Stimulated activated CD4-positive, alpha-beta T cell treated with anti-CD3 and anti-CD28 coated beads, Interleukin-12 subunit alpha, Interleukin-12 subunit beta, amount 100 ng/mL, for 24 hours (primary cell): ENCODE data around the gene IDH3G.
"Not testable (repeated sequence)": the region's sequence is repeated elsewhere in the genome, so short reads cannot be mapped to it uniquely, and the experiment has no call there.

Experiments used
- DNase-seq, 2 experiments: peaks; one replicate each; pipeline ENCODE4 v3.0.0-alpha.2; 2020; ENCODE audit warnings: low read depth in 2 of 2

Gene IDH3G

DNA sequence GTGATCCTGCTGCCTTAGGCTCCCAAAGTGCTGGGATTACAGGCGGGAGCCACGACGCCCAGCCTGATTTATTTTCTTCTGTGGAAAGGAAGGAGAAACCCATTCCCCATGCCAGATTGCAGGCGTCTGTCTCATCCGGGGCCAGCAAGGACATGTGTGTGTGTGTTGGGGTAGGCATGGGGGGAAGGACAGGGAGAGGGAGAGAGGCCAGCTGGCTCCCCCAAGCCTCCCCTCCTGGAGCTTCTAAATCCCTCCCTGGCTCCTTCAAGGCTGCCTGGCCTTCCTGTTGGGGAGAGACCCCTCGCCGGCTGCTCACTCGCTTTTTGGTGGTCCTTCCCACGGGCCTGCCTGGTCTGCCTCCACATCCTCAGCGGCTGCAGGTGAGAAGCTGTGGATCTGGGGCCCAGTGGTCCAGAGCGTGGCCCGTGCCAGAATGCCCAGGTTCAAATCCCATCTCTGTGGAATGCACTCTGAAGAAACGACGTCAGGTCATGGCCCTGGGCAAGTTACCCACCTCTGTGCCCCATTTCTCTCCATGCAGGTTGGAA is 31.5 kb downstream of the IDH3G start:
- DNase-seq = no peak

DNA sequence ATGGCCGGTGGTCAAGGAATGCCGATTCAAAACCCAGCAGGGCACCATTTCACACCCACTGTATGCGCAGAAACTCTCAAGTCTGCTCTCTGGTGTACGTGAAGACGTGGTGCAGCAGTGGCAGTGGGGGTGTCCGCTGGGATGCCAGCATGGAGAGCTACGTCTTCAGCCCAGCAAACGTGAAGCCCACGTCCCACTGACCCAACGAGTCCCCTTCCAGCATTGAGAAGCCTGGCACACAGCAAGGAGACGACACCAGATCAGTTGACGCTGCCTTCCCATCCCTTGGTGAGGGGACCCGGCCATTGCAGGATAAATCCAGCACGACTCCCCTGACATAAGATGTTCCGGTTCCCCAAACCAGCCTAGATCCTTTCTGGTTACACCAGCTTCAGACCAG is 32.3 kb downstream of the IDH3G start:
- DNase-seq = no peak

DNA sequence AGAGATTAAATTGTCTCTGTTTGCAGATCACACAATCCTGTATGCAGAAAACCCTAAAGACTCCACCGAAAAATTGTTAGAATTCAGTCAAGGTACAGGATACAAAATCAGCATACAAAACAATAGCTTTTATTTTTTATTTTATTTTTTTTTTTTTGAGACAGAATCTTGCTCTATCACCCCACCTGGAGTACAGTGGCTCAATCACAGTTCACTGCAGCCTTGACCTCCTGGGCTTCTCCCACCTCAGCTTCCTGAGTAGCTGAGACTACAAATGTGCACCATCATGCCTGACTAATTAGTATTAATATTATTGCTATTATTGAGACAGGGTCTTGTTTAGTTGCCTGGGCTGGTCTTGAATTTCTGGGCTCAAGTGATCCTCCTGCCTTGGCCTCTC is 39.0 kb downstream of the IDH3G start:
- no peak for DNase-seq

DNA sequence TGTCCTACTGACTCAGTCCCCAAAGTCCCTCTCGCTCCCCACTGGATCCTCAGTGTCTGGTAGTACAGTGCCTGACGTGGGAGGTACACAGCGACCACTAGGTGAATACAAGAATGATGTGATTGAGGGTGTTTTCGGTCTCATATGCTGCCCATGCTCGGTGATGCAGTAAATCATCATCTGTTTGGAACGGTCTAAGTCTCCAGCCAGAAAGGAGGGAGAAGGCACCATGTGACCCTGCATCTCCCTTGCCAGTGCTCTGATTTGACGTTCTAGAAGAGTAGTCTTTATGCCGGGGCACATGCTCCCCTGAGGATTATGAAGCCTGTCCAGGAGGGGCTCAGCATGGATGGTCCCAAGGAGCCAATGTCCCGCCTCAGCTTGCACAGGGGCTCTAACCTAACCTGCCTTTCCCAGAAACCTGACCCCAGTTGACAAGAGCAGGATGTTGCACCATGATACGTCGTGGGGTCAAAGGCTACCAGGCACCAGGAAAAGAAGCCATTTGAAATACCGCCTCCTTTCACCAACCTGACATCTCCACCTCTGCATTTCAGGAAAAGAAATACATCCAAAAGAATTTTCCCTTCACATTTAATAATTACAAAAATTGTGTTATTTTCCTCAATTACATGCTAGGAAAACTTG is 43.9 kb downstream of the IDH3G start:
- no peak for DNase-seq

DNA sequence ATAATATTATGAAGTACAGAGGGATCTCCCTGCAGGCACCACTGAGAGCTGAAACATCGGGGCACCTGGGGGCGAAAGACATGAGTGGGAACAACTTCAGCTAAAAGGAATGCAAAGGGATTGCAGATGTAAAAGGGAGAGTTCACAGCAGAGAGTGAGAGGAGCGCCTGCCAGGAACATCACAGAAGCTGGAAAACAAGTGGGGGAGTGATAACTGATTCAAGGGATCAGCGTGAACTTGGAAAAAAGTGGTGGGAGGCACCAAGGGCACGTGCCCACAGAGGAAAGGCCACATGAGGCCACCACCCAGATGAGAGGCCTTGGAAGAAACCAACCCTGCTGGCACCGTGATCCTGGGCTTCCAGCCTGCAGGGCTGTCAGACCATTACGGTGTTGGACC is 45.2 kb downstream of the IDH3G start:
- DNase-seq = not testable (repeated sequence)

DNA sequence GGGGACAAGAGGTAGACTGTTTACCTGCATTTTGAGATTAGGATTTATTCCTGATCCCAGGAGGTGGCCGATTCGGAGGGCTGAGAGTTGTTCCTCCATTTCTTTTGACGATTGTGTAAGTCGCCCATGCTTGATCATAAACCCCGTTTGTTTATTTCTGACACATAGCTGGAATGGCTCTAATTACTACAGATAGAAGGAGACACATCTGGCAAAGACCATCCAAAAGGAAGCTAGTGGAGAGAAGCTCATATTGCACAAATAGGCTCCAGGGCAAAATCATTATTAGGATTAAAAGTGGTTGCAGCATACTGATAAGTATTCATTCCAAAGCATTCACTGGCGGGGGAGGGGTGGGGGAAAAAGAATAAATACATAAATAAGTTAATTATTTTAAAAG is 47.2 kb downstream of the IDH3G start:
- not testable (repeated sequence) for DNase-seq

DNA sequence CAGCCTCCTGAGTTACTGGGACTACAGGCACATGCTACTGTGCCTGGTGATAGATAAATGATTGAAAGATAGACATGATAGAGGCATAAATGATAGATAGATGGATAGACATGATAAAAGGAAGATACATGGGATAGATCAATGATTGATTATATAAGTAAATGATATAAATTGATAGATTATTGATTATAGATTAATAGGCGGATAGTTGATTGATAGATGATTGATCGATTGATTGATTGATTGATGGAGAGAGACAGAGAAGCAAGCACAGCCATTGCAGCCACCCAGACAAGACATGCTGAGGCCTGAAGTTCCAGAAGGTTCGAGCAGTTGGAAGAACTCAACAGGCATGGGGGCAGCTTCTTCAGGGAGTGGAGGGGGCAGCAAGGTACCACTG is 47.8 kb downstream of the IDH3G start:
- DNase-seq = no peak

DNA sequence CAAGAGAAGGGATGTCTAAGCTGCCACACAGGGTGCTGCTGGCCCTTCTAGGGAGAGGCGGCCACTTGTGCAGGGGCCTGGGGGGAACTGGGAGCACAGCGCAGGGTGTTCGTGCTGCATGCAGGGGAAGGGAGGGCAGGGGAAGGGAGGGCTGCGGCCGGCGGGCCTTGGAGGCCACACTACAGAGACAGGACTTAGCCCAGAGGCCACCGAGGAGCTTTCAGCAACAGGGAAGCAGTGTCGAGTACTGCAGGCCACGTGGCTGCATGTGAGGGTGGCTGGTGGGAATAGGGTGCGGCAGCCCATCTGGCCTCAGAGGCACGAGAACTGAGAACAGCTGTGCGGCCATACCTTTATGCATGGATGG is 49.1 kb downstream of the IDH3G start:
- DNase-seq = not testable (repeated sequence)

DNA sequence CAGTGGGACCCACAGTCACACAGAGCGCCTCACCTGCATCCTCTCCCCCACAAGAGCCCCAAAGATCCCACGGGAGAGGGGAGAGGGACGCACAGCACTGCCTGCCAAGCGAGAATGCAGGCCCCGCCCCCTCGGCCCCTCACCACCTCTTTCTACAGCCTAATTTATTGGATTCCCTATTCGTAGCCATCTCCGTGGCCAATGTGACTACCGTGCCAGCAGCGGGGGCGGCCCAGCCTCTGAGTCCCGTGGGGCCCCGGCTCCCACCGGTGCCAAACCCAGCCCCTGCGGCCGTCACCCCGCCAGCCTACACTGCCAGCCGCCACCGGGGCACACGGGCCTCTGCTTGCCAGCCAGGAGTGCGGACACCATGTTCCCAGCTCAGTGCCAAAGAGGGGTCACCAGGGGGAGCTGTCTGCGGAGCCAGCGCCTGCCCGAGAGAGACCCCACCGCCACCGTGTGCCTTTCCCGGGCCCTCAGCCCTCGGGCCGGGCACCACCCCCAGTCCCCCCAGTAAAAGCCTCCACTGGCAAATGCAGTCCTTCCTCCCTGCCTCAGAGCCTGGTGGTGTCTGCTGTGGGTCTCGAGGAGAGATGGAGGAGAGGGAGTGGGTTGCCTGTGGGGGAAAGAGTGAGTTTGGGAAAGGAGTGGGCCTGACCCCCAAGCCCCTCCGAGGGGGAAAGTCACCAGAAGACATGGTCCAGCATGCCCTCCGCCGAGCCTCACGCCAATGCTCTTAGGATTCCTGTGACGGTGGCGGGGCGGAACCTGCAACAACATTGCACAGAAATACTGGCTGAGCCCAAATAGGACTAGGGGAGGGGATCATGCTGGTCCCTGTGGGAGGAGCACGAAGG is 49.7 kb downstream of the IDH3G start:
- no peak for DNase-seq

DNA sequence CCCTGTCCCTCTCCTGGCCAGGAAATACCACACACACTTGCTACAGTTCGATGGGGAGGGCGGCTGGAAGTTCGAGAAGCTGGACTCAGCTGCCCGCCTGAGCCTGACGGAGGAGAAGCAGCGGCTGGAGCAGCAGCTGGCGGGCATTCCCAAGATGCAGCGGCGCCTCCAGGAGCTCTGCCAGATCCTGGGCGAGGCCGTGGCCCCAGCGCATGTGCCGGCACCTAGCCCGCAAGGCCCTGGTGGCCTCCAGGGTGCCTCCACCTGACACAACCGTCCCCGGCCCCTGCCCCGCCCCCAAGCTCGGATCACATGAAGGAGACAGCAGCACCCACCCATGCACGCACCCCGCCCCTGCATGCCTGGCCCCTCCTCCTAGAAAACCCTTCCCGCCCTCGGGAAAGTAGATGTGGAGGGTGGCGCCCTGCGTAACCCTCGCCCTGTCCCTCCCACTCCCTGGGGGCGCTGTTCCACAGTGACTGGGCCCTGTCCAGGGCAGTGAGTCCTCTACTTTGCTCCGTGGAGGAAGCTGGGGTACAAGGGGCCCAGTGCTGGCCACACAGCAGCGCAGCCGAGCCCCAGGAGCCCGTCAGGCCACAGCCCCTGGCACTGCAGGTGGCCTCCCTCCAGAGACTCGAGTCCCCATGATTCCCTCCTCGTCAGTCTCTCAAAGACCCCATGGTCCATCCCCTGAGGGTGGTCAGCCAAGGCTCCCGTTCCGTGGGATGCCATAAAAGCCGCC is 50.5 kb downstream of the IDH3G start:
- not testable (repeated sequence) for DNase-seq

DNA sequence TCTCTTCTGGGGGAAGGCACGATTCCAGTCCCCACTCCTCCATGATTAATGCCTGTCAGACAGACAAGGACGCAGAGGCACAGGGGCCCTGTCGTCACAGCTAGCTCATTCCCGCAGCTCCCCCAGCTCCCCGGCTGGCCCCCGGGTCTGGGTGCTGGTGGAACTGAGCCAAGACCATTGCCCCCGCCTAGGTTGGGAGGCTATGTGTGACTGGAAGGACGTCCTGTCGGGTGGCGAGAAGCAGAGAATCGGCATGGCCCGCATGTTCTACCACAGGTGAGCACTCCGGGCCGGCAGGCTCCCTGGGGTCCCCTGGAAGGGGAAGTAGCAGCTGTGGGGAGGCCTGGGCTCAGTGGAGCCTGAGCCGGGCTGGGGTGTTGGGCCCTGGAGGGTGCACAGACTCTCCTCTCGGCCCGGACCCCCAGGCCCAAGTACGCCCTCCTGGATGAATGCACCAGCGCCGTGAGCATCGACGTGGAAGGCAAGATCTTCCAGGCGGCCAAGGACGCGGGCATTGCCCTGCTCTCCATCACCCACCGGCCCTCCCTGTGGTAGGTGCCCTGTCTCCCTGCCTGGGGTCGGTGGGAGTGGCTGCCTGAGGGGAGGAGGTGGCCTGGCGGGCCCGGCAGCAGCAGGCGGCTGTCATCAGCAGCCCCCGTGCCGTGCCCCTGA is 51.2 kb downstream of the IDH3G start:
- DNase-seq = not testable (repeated sequence)

DNA sequence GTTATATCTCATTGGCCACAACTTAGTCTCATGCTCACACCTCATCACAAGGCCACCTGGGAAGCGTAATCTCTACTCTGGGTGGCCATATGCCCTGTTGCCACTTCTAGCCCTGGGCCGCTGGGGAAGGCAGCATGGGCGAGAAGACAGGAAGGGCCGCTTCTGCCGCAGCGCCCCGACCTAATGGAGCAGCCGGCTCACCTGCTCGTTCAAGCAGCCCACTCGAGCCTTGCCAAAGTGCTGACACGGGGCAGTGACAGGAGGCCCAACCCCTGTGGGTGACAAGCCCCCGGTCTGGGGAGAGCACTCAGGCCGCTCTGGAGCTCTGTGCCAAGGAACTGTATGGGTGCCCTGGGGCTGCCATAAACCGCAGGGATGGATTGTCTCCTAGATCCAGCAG is 52.1 kb downstream of the IDH3G start:
- not testable (repeated sequence) for DNase-seq

DNA sequence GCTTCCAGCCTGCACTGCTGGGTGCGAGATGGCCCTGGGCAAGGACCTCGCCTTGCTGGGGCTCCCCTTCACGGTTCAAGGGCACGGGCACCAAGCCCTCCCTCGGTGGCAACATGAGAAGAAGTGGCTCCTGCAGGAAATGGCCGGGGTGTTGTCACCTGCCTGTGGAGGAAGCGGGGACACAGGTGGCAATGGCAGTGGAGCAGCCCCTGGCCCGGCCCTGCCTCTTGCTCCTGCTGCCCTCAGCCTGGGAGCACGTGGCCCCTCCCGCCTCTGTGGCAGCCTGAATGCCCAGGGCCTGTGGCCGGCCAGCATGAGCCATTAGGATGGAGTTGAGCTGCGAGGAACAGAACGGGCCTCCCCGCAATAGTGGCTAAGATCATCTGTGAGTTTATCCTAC is 52.7 kb downstream of the IDH3G start:
- no peak for DNase-seq

DNA sequence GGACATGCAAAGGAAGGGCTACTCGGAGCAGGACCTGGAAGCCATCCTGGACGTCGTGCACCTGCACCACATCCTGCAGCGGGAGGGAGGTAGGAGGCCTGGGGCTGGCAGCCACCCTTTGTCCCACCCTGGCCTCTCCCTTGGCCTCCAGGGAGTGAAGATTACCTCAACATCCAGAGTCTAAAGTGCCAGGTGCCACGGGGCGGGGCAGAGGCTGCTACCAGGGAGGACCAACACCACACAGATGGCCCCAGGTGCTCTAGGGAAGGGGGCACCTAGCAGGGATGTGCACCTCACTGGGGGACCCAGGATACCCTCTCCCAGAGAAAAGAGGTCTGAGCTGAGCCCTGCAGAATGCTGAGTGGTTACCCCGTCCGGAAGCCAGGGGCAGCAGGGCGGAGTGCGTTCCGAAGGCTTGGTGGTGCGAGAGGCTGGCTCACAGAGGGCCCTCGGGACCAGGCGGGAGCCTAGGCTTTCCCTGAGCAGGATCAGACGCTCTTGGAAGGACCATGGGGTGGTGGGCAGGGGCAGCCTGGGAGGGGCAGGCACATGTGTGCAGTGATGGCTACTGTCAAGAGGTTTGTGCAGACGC is 53.4 kb downstream of the IDH3G start:
- no peak for DNase-seq

DNA sequence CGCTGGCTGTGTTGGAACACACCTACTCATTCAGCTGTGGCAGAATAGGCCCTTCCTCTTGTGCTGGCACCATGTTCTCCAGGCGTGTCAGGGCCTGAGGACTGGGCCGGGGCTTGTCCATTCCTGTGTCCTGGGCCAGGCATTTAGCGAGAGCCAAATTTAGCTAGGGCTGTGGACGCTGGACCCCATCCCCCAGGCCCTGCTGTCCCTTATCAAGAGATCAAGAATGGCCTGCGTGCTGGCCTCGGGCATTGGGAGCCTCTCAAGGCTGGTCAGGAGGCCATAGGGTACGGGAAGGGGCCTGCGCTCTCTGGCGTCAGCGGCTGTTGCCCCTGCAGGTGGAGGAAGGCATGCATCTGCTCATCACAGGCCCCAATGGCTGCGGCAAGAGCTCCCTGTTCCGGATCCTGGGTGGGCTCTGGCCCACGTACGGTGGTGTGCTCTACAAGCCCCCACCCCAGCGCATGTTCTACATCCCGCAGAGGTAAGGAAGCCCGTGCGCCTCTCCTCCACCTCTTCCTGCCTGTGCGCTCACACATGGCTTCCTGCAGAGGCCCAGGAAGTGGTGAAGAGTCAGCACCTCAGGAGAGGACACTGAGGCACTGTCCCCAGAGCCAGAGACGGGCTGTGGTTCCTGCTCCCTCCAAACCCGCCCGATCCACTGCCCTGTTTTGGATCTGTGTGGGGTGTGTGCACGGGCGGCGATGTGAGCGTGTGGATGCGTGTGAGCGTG is 54.3 kb downstream of the IDH3G start:
- DNase-seq = no peak

DNA sequence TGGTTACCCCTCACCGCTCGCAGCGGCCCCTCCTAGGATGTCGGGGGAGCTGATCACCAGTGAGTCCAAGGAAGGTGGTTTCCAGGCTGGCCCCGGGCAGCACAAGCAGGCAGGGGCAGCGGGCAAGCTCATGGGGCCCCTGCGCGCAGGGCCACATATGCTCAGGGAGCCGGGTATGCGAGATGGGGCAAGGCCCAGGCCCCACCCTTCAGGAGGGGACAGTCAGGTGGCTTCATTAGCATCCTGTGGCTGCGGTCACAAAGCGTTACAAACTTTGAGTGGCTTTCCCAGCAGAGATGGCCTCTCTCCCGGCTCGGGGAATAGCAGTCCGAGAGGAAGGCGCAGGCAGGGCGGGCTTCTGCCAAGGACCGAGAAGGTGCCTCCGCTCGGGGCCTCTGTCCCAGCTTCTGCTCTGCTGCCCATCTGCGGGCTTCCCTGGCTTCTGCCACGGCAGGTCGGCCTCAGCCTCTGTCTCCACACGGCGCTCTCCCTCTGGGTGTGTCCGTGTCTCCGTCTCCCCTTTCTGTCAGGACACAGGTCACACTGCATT is 56.0 kb downstream of the IDH3G start:
- no peak for DNase-seq

DNA sequence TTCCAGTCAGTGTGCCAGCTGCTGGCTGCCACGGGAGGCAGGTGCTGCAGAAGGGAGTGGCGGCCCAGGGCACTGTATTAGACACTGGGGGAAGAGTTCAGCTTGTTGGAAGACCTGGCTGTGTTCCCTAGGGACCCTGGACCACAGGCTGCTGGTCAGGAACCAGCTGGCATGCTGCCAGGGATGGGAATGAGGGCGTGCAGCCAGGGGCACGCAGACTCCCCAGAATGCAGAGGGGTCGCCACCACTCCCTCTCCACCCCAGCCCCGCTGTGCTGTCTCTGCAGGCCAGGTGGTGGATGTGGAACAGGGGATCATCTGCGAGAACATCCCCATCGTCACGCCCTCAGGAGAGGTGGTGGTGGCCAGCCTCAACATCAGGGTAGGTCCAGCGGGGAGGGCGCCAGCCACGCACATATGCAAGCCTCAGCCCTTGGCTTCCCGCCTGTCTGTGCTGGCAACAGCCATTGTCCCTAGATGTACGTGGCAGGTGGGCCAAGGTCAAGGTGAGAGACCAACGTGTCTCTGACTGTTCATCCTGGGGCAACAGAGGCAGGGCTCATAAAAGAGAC is 57.2 kb downstream of the IDH3G start:
- no peak for DNase-seq

DNA sequence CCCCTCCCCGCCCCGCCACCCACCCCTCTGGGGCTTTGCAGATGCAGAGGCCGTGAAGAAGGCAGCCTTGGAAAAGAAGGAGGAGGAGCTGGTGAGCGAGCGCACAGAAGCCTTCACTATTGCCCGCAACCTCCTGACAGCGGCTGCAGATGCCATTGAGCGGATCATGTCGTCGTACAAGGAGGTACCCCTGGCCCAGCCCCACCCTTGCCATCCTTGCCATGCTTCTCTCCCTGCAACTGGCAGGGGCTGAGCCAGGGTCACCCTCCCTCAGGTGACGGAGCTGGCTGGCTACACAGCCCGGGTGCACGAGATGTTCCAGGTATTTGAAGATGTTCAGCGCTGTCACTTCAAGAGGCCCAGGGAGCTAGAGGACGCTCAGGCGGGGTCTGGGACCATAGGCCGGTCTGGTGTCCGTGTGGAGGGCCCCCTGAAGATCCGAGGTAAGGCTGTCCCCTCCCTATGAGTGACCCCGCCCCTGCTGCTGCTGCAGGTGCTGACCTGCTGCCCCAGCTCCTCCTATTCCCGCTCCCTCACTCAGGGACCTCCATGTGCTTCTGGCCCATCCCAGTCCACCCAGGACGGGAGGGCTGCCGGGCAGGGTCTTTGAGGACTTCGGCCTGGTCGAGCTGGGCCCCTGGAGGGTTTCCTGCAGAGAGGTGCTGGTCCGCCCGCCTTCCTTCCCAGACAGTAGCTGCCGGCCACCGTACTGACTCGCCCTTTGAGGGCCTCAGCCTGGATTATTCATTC is 57.9 kb downstream of the IDH3G start:
- DNase-seq = no peak
